NT2/D1 (cell line): ENCODE measurements around the gene GJC2.

ENCODE experiments used
- SUZ12 ChIP-seq: IDR thresholded peaks from 2 replicates; pipeline ENCODE4 v1.6.1; 2011; ENCODE audit not compliant: insufficient read length, insufficient read depth; ENCODE audit errors: extremely low read depth
- YY1 ChIP-seq: IDR thresholded peaks from 2 replicates; pipeline ENCODE4 v1.6.1; 2011; ENCODE audit not compliant: insufficient read length, insufficient read depth
- ZNF274 ChIP-seq: IDR thresholded peaks from 2 replicates; pipeline ENCODE4 v1.6.1; 2011; ENCODE audit warnings: mild to moderate bottlenecking, low read depth, low read length

DNA sequence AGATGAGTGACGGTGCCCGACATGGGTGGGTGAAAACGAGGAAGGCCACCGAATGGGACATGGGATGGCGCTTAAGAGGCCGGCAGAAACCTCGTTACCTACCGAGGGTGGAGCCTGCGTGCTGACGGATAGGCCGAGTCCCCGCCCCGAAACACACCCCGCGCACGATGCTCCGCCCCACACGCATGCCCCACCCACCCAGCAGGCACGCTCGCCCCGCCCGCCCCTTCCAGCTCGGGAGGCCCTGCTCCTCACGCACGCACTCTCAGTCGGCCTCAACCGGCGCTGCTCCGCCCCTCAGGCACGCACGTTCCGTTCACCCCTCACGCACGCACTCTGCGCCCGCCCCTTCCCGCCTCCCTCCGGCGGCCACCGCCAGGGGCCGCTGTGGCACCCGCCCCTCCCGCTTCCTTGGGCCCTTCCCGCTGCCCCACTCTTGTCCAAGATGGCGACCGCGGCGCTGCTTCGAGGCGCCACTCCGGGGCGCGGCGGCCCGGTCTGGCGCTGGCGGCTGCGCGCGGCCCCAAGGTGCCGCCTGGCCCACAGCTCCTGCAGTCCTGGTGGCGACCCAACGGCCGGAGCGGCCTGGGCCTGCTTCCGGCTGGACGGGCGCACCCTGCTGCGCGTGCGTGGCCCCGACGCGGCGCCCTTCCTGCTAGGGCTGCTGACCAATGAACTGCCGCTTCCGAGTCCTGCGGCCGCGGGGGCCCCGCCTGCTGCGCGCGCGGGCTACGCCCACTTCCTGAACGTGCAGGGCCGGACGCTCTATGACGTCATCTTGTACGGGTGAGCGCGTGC, 15.8 kb downstream of the GJC2 start, which contains the start of gene IBA57:
- TF ChIP-seq YY1 (peak; percentile 73), ZNF274 (no peak), SUZ12 (no peak)
